ENCODE measurements around the gene PDK4.

- TF ChIP-seq EP300 (IDR thresholded peaks at IDR 0.05) (no peak), POLR2A (IDR thresholded peaks at IDR 0.05) (no peak), CTCF (IDR thresholded peaks at IDR 0.05) (no peak)
These were observed 25.1 kb upstream of the PDK4 start for GRCh38 chr7:95621404-95621803.

Measured in stomach (tissue), 4 donors.